HG03159 (cell line): Measurements from ENCODE around the gene AVPI1.

Experiments used
- ATAC-seq: cut with Tn5 transposase; IDR thresholded peaks from one replicate; pipeline ENCODE4 v1.9.1; 2021; ENCODE audit warnings: mild to moderate bottlenecking, moderate library complexity; ENCODE audit not compliant: unreplicated experiment

Gene AVPI1, protein sequence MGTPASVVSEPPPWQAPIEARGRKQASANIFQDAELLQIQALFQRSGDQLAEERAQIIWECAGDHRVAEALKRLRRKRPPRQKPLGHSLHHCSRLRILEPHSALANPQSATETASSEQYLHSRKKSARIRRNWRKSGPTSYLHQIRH

GRCh38 chr10:97686962-97687784, at the start of gene AVPI1:
Gene AVPI1 (minus strand): TSS chr10:97687241. CDS start chr10:97679905, 7,336 bp downstream.
- ATAC-seq, result peak; percentile 88

DNA sequence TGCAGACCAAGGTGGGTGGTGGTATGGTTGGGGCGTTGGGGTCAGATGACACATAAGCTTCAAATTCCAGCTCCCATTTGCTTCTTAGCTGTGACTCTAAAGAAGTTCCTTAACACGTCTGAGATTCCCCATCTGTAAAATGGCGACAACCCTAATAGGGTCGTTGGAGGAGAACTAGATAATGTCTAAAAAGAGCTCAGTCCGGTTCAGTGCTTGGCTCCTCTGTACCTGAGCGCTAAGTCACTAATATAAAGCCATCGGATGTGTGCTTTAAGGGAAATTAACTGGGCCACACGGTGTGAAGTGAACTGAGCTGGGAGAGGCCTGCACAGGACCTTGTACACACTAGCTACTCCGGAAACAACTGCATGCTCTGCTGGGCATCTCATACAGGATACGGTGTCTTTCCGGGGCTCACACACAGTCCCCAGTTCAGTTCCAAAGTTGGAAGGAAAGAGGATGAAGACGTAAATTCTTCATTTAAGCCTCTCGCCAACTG, 49.4 kb upstream of the AVPI1 start:
- ATAC-seq, result peak; percentile 12

DNA sequence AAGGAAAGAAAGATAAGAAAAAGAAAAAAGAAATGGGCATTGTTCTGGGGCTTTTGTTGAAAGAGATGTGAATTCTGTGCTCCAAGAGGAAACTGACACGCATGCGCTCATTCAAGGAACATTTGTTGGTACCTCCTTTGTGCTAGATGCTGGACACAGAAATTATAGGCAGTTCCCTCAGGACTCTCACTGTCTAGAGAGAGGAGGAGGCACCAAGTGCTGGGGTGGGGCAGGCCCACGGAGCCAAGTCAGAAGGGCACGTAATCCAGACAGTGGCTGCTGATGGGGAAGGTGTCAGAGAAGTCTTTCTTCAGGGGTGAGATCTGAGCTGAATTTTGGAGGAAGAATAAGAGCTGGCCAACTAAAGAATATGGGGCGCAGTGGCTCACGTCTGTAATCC, 47.0 kb upstream of the AVPI1 start:
- ATAC-seq, result no peak

GRCh38 chr10:97733256-97733655, 46.2 kb upstream of the AVPI1 start:
- no peak for ATAC-seq

DNA sequence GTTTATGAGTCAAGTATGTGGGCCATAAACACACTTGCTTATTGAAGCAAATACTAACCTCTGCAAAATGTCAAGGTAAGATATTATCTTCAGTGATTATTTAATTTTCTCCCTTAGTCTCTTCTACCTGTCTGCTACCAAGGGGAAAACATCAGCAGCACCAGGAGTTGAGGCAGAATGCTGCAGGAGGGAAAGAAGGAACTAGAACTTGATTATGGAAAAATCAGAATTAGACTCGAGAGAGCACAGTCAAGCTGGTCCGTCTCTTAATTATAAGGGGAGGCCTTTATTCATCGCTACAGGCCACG, 45.0 kb upstream of the AVPI1 start:
- no peak for ATAC-seq

DNA sequence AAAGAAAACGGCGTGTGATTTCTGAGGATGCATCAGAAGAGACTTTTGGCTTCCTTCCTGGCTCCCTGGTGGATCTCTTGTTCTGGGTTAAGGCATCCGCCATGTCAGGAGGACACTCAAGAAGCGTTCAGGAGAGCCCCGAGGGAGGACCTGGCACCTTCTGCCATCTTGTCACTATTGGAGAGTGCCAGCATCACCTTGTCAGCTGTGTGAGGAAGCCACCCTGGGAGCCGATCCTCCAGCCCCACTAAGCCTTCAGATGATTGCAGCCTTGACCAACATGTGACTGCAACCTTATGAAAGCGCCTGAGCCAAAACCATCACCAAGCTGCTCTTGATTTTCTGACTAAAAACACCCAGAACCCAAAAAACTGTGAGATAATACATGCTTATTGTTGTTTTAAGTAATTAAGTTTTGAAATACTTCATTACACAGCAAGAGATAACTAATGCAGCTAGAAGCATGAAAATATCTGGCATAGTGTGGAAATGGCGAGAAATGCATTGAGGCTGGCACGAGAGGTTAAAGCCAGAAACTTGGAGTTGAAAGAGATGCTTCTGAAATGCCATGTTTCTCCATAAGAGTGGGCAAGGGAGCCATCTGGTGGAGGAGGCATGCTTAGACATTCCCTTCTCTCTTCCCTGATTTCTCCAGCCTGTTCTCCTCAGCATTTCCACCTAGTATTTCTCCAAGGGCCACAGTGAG, 44.5 kb upstream of the AVPI1 start:
- ATAC-seq, result no peak

GRCh38 chr10:97729014-97729413, 42.0 kb upstream of the AVPI1 start:
- ATAC-seq, result no peak

DNA sequence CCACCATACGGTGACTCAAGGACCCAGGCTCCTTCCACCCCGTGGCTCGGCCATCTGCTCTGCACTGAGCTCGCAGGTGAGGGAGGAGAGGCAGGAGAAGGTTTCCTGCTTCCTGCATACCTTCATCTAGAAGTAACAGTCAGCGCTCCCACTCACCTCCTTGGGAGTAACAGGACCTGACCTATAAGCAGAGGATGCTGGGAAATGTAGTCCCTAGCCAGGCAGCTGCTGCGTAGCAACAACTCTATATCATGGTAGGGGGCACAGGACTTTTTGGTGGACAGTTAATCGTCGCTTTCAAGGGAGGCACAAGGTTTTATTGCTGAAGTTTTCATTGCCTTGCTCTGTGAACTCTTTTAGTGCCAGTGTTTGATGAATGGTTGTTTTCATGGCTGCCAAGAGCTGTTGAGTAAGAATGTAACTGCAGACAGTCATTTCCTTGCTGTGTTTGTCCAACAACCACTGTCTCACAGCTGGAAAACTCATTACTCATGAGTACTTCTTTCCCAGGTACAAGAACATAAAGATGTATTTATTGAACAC, 39.7 kb upstream of the AVPI1 start:
- no peak for ATAC-seq

- ATAC-seq, result no peak
Observed at GRCh38 chr10:97724341-97724941, 37.4 kb upstream of the AVPI1 start.

GRCh38 chr10:97723001-97723400, 36.0 kb upstream of the AVPI1 start:
- ATAC-seq, result no peak

DNA sequence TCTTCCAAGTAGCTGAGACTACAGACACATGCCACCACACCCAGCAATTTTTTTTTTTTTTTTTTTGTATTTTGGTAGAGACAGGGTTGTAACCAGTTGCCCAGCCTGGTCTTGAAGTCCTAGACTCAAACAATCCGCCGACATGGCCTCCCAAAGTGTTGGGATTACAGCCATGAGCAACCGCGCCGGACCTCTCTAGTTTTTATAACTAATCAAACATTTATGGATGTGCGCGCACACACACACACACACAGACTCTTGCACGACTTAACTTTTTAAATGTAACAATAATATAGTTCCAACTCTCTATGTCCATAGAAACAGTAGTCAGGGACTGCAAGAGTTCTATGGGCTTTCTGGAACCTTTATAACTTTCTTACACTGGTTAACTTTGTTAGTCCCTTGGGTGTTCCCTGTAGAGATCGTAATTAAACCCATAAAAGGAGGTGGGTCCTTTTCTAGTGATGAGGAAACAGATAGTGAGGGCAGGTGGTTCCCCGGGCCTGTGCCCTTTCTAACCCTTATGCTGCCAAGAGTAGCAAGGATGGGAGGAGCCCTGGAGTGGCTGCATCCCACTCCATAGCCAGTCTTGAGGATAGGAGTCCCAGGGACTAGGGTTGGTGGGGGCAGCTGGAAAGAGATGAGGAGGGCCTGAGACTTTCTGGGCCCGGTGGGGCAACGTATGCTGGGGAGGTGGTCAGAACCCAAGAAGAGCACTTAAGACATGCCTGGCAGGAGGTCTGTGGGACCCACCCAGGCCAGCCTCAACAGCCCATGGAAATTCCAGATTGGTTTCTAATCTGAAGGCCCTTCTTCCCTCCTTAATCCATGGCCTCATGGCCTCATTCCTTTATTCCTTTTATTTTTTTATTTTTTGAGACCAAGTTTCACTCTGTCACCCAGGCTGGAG, 35.1 kb upstream of the AVPI1 start:
- ATAC-seq, result no peak

GRCh38 chr10:97719602-97720001, 32.6 kb upstream of the AVPI1 start:
- ATAC-seq, result no peak

DNA sequence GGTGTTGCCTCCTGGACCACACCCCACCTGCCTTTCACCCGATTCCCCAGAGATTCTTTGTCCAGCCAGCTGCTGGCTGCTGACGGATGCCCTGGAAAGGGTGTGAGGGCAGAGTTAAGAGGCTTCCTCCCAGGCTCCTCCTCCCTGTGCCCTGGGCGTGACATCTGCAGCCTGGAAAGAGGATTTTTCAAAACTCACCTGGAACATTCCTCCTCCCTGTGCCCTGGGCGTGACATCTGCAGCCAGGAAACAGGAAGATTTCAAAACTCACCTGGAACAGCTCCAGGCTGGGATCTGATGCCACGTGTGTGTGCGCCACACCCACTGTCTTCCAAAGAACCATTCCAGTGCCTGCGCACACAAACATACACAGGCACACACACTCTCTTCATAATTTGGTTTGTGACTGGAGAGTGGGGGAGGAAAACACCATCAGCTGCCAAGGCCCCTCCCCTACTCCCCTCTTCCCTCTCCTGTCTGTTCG, 31.7 kb upstream of the AVPI1 start:
- no peak for ATAC-seq

DNA sequence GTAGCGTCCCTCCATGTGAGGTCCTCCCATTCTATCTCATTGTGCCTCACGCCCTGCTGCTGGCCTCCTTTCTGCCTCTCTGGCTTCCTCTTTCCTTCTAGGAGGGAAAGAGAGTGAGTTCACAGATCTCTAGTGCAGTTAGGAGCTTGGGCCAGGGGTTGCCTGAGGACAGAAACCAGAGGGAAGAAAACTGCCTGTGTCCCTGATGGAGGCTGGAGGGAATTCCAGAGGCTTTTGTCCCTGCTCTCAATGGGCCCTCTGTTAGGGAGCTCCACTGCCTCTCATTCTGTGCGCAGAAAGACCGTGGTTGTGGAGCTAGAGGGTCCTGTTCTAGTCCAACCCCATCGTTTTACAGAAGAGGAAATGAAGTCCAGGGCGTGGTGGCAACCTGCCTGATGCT, 31.1 kb upstream of the AVPI1 start:
- no peak for ATAC-seq

DNA sequence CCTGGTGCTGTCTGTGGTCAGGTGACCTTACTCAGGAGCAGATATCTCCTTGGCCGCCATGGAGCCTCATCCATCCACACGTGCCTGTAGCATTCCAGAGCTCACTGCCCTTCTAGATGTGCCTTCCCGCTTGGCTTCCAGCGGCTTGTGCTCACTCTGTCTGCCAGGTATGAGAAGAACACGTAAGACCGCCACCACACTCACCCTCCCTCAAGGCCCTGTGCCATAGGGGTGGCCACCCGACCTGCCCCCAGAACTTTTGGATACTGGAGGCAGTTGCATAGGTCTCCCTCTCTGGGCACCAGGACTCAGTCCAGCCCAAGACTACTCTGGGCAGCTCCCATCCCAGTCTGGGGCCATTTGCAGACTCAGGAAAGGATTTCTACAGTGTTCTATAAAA, 30.6 kb upstream of the AVPI1 start:
- no peak for ATAC-seq

- no peak for ATAC-seq
Observed at GRCh38 chr10:97715259-97715874, 28.3 kb upstream of the AVPI1 start.

DNA sequence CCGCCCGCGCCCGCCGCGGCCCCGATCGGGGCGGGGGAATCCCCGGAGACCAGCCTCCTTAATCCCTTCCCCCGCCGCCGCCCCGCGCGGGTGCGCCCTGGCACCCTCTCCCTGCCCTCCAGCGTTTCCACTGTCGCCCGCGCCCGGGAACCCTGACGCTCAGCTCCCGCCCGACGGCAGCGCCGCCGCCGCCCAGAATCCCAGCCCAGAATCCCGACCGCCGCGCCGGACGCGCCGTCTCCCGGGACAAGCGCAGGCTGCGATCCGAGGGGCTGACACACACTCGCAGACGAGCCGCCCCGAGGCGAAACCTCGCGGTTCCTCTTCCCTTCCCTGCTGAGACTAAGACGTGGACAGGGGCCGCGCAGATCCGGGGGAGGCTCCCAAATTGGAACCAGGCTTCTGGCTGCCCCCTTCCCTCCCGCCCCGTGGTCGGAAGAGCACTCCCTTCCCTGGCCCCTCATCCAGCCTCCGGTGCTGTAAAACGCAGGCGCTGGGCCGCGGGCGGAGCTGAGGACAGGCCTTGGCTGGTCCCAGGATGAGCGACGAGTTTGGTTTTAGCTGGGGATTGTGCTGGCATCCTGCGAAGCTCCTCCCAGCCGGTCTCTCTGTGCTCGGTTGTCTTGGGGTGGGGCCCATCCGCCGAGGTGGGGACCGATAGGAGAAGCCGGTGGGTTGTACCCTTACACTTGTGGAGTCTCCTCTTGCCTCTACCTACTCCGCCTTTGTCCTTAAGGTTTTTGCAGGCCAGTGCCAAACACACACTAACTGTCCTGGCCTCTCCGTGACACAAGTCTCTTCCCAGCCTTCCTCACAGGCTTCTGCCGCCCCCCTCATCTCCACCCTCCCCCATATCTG, 27.6 kb upstream of the AVPI1 start:
- ATAC-seq, result peak; percentile 31

DNA sequence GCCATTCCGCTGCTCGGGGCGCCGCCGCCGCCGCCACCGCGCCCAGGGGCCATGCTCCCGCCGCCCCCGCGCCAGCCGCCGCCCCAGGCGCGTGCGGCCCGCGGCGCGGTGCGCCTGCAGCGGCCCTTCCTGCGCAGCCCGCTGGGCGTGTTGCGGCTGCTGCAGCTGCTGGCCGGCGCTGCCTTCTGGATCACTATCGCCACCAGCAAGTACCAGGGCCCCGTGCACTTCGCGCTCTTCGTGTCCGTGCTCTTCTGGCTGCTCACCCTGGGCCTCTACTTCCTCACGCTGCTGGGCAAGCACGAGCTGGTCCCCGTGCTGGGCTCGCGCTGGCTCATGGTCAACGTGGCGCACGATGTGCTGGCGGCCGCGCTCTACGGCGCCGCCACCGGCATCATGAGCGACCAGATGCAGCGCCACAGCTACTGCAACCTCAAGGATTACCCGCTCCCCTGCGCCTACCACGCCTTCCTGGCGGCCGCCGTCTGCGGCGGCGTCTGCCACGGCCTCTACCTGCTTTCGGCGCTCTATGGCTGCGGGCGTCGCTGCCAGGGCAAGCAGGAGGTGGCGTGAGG, 26.9 kb upstream of the AVPI1 start:
- ATAC-seq, result peak; percentile 77
